Heart right ventricle (tissue), 16 donors: ENCODE measurements around the gene TFF3. TPM values are rescaled to one million over a fixed set of nuclear protein-coding genes. Genes with fewer than 3 reads are reported as not detected.

Source experiments
- ATAC-seq, 8 donors: fragments of 200-7000 bp; cut with Tn5 transposase; one replicate each; pipeline ENCODE4 v1.9.1; 2020; ENCODE audit warnings: mild to moderate bottlenecking in 8 of 8, moderate library complexity in 8 of 8, moderate number of reproducible peaks in 1 of 8
- DNase-seq, 2 donors: peaks; one replicate each; pipeline ENCODE4 v3.0.0-alpha.2; 2020
- H3K27ac ChIP-seq, 10 donors: fragments of 200-600 bp; sonication (generic) in 2 of 10; one replicate each; pipeline versions ENCODE4 v1.5.0 to v1.8.0; 2020 to 2022; ENCODE audit warnings: mild to moderate bottlenecking in 3 of 10
- H3K27me3 ChIP-seq, 7 donors: fragments of 200-600 bp; one replicate each; pipeline ENCODE4 v1.8.0; 2021 to 2022; ENCODE audit warnings: mild to moderate bottlenecking in 2 of 7
- H3K36me3 ChIP-seq, 9 donors: fragments of 200-600 bp; sonication (generic) in 1 of 9; one replicate each; pipeline versions ENCODE4 v1.5.0 to v1.8.0; 2020 to 2022; ENCODE audit warnings: mild to moderate bottlenecking in 2 of 9
- H3K4me1 ChIP-seq, 9 donors: fragments of 200-600 bp; sonication (generic) in 1 of 9; one replicate each; pipeline versions ENCODE4 v1.5.0 to v1.8.0; 2020 to 2022; ENCODE audit warnings: mild to moderate bottlenecking in 4 of 9
- H3K4me3 ChIP-seq, 10 donors: fragments of 200-600 bp; sonication (generic) in 2 of 10; one replicate each; pipeline versions ENCODE4 v1.5.0 to v1.8.0; 2020 to 2022; ENCODE audit warnings: mild to moderate bottlenecking in 7 of 10, moderate library complexity in 2 of 10
- H3K9me3 ChIP-seq, 11 donors: fragments of 200-600 bp in 10 of 11; sonication (generic) in 2 of 11; one replicate each; pipeline versions ENCODE4 v1.5.0 to v1.8.0; 2013 to 2022; ENCODE audit warnings: mild to moderate bottlenecking in 2 of 11, control low read depth in 1 of 11, moderate library complexity in 1 of 11
- CTCF ChIP-seq, 9 donors: fragments of 200-600 bp; sonication (generic) in 2 of 9; IDR thresholded peaks; one replicate each; pipeline versions ENCODE4 v1.5.0 to v1.8.0; 2021 to 2022; ENCODE audit warnings: antibody characterized with exemption in 9 of 9, mild to moderate bottlenecking in 5 of 9, moderate library complexity in 1 of 9
- WGBS, 2 donors: extraction: QIAGEN DNeasy Blood & Tissue Kit; methylation state at CpG; one replicate each; pipeline ENCODE4 v1.1.7; 2013; ENCODE audit warnings: inconsistent platforms in 1 of 2; 5-methylcytosine and 5-hydroxymethylcytosine counted together
- intact Hi-C, 10 donors: fragments of 100-400 bp; cut with DNase I; formaldehyde crosslinking; loops; one replicate each; pipeline versions ENCODE4 v1.11.1 to v1.14.2; 2022
- polyA plus RNA-seq, 2 donors: library from polyadenylated mRNA; stranded (reverse); fragments of 200-250 nt; gene quantifications; one replicate each; pipeline ENCODE4 v1.2.3, GENCODE V29; 2013
- total RNA-seq, 10 donors: library from RNA; stranded (reverse); fragmentation: NEBNext Ultra II Directional in 3 of 10; extraction: Animal tissue kit (Norgen Biotek cat#: 25700) in 3 of 10; gene quantifications; one replicate each; pipeline versions ENCODE4 v1.2.1 to v1.2.4, GENCODE V29; 2021 to 2023
- donor health status: Arrhythmogenic right ventricular cardiomyopathy.
- donor health status: ischemic (EF 13 %, LVEDD 7.1; RV severe dilation, severe dysfunction).
- donor health status: healthy with polysubstance abuse.
- donor health status: DM: no; HTN: yes; CAD: no.
- donor health status: DM: no; HTN: no; CAD: no.
- donor health status: ischemic (EF 25% LVEDD 6.9; RV normal size, moderate dysfunction).
- donor health status: ischemic (EF 25% LVEDD 5.7; RV mildly dilated, moderate dysfunction).
- donor health status: healthy.
- donor health status: DM: yes; HTN: yes; CAD: no.
- donor health status: Ischemic cardiomyopathy.
- donor health status: ischemic (EF 35%, LVEDD 5.7; RV mildly dilated, moderate dysfunction).
- donor health status: nonischemic (EF 11% LVEDD 7.7; RV severe dilation, severe dysfunction).
- donor health status: DM: yes; HTN: yes; CAD: no.
- donor health status: PGD.
- donor health status: ischemic (EF 29% LVEDD 5.4; RV normal size, mild dysfunction).
- donor health status: nonischemic (EF 23%, LVEDD 6.1; RV moderate dilation, normal function).

TFF3 gene
- total and polyA plus RNA-seq, 12 donors, result 0.90 to 7.9 (median 2.7) TPM

GRCh38 chr21:42282715-42283114 lies 32.5 kb downstream of the TFF3 start:
- Histone ChIP-seq H3K27ac (no peak overlapping the region), H3K4me3 (no peak overlapping the region), H3K36me3 (peaks cover 0 to 85% (median 4%) of the 10 kb centered on the region in 9 donors), H3K27me3 (no peaks in the 10 kb centered on the region), H3K9me3 (no peaks in the 10 kb centered on the region), H3K4me1 (no peaks in the 10 kb centered on the region)
- ATAC-seq (no peak), DNase-seq (no peak)
- intact Hi-C loops, result no loop called here
- WGBS, 2 donors, result 91 to 92% methylated on average over 12 of the region's 12 CpGs
- TF ChIP-seq CTCF (IDR thresholded peaks at IDR 0.05), result no peak

- peaks cover 0 to 85% (median 0%) of the 10 kb centered on the region in 9 donors for H3K36me3 ChIP-seq
- intact Hi-C loops, result no loop called here
Observed at GRCh38 chr21:42282021-42282420, 33.2 kb downstream of the TFF3 start.

GRCh38 chr21:42281181-42281680 lies 34.0 kb downstream of the TFF3 start:
- Histone ChIP-seq H3K27ac (no peak overlapping the region), H3K9me3 (no peaks in the 10 kb centered on the region), H3K27me3 (no peaks in the 10 kb centered on the region), H3K36me3 (peaks cover 0 to 85% (median 0%) of the 10 kb centered on the region in 9 donors), H3K4me1 (no peaks in the 10 kb centered on the region), H3K4me3 (no peak overlapping the region)
- intact Hi-C loops, result no loop called here
- ATAC-seq (no peak), DNase-seq (no peak)
- TF ChIP-seq CTCF (IDR thresholded peaks at IDR 0.05), result no peak
- WGBS, 2 donors, result 89 to 90% methylated on average over 12 of the region's 12 CpGs

More at GRCh38 chr21:42282021-42282420, 33.2 kb downstream of the TFF3 start:
- Histone ChIP-seq H3K4me3 (no peak overlapping the region), H3K4me1 (no peaks in the 10 kb centered on the region), H3K27ac (no peak overlapping the region), H3K27me3 (no peaks in the 10 kb centered on the region), H3K9me3 (no peaks in the 10 kb centered on the region)
- WGBS, 2 donors, result 96 to 97% methylated on average over 18 of the region's 18 CpGs
- TF ChIP-seq CTCF (IDR thresholded peaks at IDR 0.05), result no peak
- DNase-seq (no peak), ATAC-seq (no peak)

GRCh38 chr21:42280356-42281180 lies 34.6 kb downstream of the TFF3 start:
- Histone ChIP-seq H3K9me3 (no peaks in the 10 kb centered on the region), H3K4me3 (no peak overlapping the region), H3K27me3 (no peaks in the 10 kb centered on the region), H3K36me3 (peaks cover 0 to 84% (median 0%) of the 10 kb centered on the region in 9 donors), H3K4me1 (no peaks in the 10 kb centered on the region), H3K27ac (no peak overlapping the region)
- intact Hi-C loops, result no loop called here
- DNase-seq (no peak), ATAC-seq (peak in 1 of 8 donors; percentile 13)
- no peak for TF ChIP-seq CTCF (IDR thresholded peaks at IDR 0.05)
- 87 to 88% methylated on average over 22 of the region's 22 CpGs for WGBS, 2 donors
